IPS-11a (cell line): Measurements from ENCODE around the gene ST6GAL1.

Experiments
- H3K4me3 ChIP-seq: one replicate; pipeline ENCODE4 v1.5.1; 2013; ENCODE audit warnings: low read depth, low read length, control low read depth

Gene ST6GAL1

DNA sequence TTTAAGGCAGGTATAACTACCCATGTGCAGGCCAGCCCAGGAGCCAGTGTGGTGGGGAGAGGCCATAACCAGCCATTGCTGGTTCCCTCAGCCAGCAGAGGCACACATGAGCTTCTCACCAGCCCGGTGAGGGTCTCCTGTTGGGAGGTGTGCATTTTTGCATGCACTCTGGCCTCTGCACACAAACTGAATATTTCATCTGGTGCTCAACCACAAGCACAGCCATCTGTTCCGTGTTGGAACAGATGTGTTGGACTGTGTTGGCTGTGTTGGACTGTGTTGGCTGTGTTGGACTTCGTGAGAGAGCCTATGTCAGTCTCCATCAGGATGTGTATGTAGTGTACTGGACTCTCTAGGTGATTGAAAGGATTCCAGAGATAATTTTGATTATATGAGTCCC, 141.8 kb downstream of the ST6GAL1 start:
- H3K4me3 ChIP-seq, result no peak overlapping the region

DNA sequence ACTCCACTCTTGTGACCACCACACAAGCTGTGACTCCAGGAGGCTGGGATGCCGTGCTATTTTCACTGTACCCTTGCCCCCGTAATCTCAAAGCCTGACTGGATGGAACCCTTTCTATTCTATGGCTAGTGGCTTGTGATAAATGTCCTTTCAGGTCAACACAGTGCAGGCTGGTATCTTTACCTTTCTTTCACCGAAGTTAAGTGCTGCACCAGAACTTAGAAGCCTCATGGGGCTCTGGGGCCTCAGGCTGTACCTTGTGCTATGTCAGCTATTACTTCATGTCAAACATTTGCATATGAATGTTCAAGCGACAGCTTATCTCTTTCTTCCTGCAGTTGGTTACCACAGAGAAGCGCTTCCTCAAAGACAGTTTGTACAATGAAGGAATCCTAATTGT, 142.2 kb downstream of the ST6GAL1 start:
- H3K4me3 ChIP-seq, result no peak overlapping the region

DNA sequence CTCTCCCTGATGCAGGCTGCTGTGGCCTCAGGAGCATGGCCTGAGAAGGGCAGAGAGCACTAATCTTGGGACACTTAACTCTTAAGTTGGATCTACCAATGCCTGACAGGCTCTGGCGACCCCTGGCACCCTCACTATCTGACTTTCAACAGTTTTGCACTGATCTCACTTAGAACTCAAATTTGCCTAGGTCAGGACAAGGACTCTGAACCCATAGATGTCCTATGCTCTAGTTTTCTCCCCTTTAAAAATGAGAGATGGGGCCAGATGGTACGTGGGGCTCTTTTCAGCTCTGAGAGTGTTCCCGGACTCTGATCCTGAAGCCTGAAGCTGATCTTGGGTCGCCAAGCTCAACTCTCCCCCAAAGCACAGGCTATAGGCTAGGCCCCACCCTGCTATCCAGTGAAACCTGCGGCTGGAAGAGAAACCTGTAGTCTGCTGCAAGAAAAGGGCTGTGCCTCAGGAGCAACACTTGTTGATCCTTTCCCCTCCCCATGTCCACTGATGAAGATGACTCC, 143.3 kb downstream of the ST6GAL1 start:
- H3K4me3 ChIP-seq, result no peak overlapping the region

DNA sequence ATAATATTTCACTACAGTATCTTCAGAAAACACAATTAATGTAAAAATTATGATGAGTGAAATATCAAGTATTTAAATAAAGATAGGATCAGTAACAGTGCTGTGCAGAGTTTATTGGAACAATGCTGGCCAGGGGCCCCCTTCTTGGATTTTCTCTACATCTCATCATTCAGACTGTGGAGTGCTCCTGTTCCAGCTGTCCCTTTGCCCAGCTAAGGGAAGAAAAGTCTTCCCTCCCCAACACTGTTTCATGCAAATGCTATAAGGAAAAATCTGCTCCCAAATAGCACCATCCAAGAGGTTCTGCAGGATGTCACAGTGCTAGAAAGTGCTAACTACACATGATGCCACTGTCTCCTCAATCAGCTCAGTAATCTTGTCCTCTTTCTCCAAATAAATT, 144.5 kb downstream of the ST6GAL1 start:
- no peak overlapping the region for H3K4me3 ChIP-seq

DNA sequence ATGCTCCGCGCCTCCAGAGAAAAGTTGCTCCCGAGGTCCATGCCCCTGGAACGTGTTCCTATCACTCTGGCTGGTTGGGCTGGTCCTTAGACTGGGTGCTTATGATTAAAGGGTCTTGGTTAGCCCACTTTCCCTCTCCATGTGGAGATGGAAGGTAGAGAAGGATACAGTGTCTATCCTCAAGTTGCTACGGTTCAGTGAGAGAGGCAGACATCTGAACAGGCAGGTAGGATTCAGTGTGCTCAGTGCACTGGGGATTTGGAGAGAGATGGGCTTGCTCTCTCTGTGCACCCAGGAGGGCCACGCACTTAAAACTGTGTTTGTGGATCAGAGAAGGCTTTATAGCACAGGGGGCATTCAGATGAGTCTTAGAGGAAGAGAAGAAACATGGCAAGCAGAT, 146.0 kb downstream of the ST6GAL1 start:
- no peak overlapping the region for H3K4me3 ChIP-seq

DNA sequence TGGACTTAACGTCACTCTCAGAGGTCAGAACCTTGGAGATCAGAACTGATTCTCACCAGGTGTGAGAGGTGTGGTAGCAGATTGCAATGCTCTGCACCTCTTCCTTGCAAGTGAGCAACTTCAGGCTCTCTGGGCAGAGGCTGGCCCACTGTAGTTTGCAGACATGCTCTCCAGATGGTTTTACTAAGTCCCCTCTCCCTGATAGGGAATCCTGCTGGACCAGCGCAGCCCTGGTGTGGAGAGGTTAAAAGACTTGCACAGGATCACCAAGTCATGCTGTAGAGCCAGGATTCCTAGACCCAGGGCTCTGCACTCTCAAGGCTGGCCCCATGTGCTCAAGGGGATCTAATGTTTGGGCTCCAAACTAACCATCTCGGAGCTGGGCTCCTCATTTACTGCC, 146.8 kb downstream of the ST6GAL1 start:
- H3K4me3 ChIP-seq, result no peak overlapping the region

DNA sequence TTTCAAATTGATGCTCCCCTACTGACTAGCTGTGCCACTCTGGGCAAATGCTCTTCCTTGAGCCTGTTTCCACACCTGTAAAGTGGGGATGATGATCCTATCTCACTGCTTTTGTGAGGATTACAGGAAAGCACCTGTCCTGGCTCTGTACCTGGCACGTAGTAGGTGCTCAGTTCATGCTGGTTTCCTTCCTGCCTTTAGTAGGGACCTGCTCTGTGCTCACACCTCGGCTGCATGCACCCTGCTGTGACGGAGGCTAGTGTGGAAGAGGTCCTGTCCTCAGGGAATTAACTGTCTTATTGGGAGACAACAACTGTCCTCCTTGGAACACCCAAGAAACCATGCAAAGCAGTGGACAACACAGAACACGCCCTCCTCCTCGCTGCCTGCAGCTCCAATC, 147.2 kb downstream of the ST6GAL1 start:
- no peak overlapping the region for H3K4me3 ChIP-seq

DNA sequence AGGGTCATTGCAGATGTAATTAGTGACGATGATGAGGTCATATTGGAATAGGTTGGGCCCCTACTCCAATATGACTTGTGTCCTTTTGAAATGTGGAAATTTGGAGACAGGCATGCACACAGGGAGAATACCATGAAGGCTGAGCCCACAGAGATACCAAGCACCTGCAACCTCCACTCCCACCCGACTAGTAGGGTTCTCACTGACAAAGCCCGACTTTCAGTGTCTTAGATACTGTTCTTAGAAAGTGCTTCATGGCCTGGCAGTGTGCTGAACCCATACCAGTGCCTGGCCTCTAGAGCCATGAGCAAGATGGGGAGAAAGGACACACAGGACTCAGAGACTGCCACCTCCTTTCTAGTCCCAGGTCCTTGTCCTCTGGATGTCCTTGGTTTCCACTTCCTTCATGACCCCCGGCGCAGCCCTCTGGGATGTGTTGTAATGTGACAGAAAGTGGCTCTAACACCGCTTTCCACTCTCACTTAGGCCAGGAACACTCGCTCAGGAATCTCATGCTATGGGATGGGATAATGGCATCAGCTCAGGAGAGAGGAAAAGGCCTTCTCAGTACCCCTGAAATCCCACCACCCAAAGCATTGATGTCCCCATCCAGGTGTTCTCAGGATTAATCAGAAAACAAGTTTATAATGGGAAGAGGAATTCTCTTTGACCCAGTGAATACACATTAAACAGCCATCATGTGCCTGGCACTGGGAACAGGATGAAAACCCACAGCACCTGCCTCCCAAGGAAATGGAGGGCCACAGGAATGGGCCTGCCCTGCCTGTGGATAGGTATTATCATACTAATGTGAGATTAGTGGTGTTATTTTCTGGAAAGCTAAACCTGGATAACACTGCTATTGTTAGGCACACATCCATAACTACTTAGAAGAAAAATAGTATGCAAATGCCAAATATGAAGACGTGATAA, 149.0 kb downstream of the ST6GAL1 start:
- H3K4me3 ChIP-seq, result no peak overlapping the region

DNA sequence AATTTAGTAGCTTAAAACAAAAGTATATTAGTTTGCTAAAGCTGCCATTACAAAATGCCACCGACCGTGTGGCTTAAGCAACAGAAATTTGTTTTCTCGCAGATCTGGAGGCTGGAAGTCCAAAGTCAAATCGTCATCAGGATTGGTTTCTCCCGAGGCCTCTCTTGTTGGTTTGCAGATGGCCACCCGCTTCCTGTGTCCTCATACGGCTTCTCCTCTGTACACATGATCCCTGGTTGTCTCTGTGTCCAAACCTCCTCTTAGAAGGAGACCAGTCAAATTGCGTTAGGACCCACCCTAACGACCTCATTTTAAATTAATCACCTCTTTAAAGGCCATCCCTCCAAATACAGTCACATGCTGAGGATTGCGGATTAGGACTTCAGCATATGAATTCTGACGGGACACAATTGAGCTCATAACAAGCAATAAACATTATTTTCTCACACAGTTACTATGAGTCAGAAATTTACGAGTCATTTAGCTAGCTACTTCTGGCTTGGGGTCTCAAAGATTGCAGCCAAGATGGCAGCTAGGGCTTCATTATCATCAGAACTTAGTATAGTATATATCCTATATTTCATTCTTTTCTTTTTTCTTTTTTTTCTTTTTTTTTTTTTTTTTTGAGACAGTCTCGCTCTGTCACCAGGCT, 150.6 kb downstream of the ST6GAL1 start:
- H3K4me3 ChIP-seq, result no peak overlapping the region

DNA sequence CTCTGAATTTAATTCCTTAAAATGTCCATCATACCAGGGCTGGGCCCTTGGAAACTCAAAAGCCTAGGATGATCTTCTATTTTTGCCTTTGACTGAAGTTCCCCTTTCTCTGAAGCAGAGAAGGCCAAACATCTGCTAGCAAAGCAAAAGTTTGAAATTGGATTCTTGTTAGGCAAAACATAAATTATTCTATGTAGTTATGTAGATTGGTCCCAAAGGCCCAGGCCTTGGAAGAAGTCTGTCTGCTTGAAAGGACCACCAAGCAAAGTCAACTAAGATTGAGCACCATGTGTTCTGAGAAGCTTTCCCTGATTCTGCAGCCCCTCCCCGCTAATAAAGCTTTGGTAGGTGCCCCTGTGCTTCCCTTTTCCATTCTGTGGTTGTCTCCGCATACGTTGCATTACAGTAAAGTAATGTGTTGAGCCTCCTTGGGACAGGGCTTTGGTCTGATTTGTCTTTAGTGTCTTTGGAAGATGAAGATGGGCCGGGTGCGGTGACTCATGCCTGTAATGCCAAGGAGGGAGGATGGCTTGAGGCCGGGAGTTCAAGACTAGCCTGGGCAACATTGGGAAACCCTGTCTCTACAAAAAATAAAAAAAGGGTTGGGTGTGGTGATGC, 152.5 kb downstream of the ST6GAL1 start:
- H3K4me3 ChIP-seq, result no peak overlapping the region

DNA sequence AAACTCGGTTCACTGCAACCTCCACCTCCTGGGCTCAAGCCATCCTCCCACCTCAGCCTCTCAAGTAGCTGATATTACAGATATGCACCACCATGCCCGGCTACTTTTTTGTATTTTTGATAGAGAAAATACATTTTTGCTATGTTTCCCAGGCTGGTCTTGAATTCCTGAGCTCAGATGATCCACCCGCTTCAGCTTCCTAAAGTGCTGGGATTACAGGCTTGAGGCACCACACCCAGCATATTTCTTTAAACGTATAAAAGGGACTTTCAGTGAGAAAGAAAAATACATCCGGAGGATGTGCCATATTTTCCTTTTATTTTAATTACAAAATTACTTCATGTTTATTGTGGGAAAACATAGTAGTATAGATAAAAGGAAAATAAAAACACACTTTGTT, 153.8 kb downstream of the ST6GAL1 start:
- no peak overlapping the region for H3K4me3 ChIP-seq

DNA sequence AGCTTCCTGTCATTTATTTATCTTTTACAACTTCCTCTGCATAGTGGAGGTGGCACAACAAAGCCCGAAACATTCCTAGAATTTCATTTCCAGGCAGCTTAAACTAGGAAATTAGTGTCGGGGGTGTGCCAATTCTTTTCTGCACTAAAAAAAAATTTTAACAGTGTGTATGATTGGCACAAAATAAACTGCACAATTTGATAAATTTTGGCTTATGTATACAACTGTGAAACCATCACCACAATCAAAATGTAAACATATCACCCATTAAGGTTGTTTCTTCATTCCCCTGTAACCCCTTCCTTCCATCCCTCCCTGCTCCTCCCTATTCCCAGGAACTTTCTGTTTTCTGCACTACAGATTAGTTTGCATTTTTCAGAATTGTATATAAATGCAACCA, 154.3 kb downstream of the ST6GAL1 start:
- H3K4me3 ChIP-seq, result no peak overlapping the region

DNA sequence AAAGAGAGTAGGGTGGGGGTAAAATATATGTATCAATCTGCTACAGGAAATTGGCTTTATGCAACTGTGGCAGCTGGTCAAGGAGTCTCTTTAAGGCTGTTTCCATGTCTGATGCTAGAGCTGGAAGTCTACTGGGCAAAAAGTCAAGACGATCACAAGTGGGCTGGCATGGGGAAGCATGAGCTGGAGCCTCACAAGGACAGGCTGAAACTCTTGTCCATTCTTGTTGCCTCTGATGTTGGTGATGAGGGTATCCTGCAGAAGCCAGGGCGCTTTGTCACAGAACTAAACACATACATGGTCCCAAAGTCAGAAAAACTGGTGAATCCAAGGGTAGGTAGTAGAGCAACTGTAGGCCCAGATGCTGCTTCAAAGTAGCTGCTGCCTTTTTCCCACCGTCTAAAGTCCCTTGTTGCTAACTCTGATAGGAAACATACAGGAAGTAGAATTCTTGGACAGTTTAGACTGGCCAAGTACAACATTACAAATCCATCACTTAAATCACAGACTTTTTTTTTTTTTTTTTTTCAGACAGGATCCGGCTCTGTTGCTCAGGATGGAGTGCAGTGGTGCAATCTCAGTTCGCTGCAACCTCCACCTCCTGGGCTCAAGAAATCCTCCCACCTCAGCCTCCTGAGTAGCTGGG, 154.8 kb downstream of the ST6GAL1 start:
- H3K4me3 ChIP-seq, result no peak overlapping the region

DNA sequence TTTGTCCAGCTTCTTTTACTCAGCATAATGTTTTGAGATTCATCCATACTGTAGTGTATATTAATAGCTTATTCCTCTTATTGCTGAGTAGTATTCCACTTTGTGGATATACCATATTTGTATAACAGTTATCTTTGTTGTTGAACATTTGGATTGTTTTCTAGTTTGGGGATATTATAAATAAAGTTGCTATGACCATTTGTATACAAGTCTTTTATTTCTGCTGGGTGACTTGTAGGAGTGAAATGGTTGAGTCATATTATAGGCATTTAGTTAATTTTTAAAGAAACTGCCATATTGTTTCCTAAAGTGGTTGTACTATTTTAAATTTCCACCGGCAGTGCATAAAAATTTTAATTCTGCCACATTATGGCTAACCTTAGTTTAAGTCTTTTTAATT, 155.6 kb downstream of the ST6GAL1 start:
- H3K4me3 ChIP-seq, result no peak overlapping the region

DNA sequence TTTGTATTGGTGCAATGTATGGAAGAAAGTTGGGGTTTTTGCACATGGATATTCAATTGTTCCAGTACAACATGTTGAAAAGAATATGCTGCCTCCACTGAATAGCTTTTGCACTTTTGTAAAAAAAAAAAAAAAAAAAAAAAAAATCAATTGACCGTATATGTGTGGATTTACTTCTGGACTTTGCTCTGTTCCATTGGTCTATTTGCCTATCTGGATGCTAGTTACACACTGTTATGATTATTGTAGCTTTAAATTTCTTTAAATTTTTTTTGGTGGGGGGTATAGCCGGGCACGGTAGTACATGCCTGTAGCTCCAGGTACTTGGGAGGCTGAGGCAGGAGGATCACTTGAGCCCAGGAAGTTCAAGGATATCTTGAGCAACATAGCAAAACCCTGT, 156.5 kb downstream of the ST6GAL1 start:
- no peak overlapping the region for H3K4me3 ChIP-seq

DNA sequence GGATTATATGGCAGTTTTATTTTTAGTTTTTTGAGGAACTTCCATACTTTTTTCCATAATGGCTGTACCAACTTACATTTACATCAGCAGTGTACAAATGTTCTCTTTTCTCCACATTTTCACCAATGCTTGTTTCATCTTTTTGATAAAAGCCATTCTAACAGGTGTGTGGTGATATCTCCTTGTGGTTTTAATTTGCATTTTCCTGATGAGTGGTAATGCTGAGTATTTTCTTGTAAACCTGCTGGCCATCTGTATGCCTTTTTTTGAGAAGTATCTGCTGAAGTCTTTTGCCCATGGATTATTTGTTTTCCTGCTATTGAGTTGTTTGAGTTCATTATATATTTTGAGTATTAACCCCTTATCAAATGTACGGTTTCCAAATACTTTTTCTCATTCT, 158.4 kb downstream of the ST6GAL1 start:
- H3K4me3 ChIP-seq, result no peak overlapping the region

DNA sequence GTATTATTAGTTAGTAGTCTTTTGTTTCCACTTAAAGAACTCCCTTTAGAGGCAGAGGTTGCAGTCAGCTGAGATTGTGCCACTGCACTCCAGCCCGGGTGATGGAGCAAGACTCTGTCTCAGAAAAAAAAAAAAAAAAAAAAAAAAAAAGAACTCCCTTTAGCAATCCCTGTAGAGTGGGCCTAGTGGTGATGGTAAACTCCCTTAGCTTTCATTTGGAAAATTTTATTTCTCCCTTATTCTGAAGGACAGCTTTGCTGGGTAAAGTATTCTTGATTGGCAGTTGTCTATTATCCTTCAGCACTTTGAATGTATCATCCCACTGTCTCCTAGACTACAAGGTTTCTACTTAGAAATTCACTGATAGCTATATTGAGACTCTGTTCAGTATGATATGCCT, 163.0 kb downstream of the ST6GAL1 start:
- no peak overlapping the region for H3K4me3 ChIP-seq

DNA sequence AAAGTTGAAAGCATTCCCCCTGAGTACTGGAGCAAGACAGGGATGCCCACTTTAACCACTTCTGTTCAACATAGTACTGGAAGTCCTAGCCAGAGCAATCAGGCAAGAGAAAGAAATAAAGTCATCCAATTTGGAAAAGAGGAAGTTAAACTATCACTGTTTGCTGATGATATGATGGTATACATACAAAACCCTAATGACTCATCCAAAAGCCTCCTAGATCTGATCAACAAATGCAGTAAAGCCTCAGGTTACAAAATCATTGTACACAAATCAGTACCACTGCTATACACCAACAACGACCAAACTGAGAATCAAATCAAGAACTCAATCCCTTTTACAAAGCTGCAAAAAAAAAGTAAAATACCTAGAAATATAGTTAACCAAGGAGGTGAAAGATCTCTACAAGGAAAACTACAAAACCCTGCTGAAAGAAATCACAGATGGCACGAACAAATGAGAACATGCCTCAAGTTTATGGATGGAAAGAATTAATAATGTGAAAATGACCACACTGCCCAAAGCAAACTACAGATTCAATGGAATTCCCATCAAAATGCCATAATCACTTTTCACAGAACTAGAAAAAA, 168.7 kb downstream of the ST6GAL1 start:
- no peak overlapping the region for H3K4me3 ChIP-seq

DNA sequence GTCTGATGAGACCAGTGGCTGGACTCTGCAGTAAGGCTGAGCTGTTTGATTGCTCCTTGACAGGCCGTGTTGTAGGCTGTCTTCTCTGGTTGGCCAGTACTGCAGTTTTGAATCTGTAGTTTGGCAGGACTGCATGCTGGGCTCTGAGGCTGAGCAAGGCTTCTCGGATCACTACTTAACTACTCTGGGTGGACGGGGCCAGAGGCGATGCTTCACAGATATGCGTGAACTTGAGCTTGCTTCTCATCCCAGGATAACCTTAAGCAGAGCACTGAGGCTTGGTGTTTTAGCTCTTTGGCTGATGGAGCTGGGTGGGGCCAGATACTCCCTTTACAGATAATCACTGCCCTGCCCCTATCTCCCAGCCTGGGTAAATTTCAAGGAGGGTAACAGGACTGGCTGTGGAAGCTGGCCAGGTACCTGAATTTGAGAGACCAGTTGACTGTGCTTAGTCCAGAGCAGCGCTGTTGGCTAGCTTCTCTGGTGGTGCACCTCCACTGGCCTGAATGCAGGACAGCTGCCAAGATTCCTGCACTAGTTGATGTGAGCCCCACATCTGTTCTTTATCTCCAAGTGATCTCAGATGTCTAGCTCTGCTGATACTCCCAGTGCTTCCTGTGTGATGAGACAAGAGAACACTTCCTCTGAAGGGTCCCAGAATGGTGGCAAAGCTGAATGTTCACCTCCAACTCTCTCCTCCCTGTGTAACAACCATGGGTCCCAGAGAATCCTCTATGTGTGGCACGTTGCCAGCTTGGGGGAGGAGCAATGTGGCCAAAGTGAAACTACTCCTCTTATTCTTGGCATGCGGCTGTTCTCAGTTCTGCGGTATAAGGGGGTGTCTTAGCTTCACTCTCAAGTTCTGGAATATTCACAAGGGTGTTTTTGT, 171.1 kb downstream of the ST6GAL1 start:
- no peak overlapping the region for H3K4me3 ChIP-seq

DNA sequence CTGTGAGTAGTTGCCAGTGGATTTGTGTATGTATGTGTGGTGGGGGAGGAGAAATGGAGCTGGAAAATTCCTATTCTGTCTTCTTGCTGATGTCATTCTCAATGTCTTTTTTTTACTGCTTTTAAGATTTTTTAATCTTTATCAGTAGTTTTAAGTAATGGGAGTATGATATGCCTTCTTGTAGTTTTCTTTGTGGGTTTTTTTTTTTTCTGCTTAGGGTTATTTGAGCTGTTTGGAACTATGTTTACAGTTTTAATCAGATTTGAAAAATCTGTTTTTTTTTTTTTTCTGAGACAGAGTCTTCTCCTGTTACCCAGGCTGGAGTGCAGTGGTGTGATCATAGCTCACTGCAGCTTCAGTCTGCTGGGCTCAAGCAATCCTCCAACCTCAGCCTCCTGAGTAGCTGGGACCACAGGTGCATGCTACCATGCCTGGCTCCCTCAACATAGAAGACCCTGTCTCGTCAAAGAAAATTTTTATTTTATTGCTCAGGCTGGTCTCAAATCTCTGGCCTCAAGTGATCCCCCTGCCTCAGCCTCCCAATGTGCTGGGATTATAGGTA, 171.8 kb downstream of the ST6GAL1 start:
- no peak overlapping the region for H3K4me3 ChIP-seq
